HCT116 (cell line): ENCODE data around the gene ADGRG7. TPM values are rescaled to one million over a fixed set of nuclear protein-coding genes. Genes with fewer than 3 reads are reported as not detected.

Experiments
- ATAC-seq: fragments of 200-7000 bp; cut with Tn5 transposase; 2 replicates; pipeline ENCODE4 v1.9.1; 2020; ENCODE audit warnings: mild to moderate bottlenecking, moderate library complexity
- BruUV-seq: library from RNA; stranded (reverse); fragments of 400-500 nt; replicated peaks from 2 replicates; lab custom pipeline; 2021; lab: Mats Ljungman, UMichigan
- CTCF ChIA-PET: fragments of 300-600 bp; sonication (Branson Sonifier 250); formaldehyde crosslinking; loops from one replicate; lab custom pipeline; 2021; ENCODE audit warnings: antibody characterized with exemption; lab: Charles Lee
- POLR2A ChIA-PET: fragments of 300-600, 350-600 bp; sonication (Branson Sonifier 250); formaldehyde crosslinking; loops from one replicate; lab custom pipeline; 2021; ENCODE audit warnings: antibody characterized with exemption; lab: Charles Lee
- RAD21 ChIA-PET, 2 experiments: fragments of 300-600 bp; sonication (Branson Sonifier 250); formaldehyde crosslinking; loops; one replicate each; lab custom pipeline; 2023; ENCODE audit warnings: low total read pairs in 2 of 2; ENCODE audit not compliant: uncharacterized antibody in 2 of 2, unreplicated experiment in 2 of 2, low non-redundant PET in 1 of 2; lab: Charles Lee
- DNase-seq: peaks from one replicate; pipeline ENCODE4 v3.0.0-alpha.2; 2010; ENCODE audit warnings: low read depth, low spot score
- H2AFZ ChIP-seq: fragments of 200-600 bp; shearing (Covaris generic), sonication (generic); 2 replicates; pipeline ENCODE4 v1.6.1; 2017; ENCODE audit warnings: low read depth, mixed run types, mixed read lengths, antibody characterized with exemption, low read length; ENCODE audit not compliant: poor library complexity, severe bottlenecking
- H3K27ac ChIP-seq: 2 replicates; pipeline ENCODE4 v1.5.1; 2012; ENCODE audit warnings: low read depth, low read length
- H3K27me3 ChIP-seq: fragments of 200-600 bp; sonication (generic); 2 replicates; pipeline ENCODE4 v1.6.1; 2016; ENCODE audit warnings: mixed run types, low read length, mixed read lengths; ENCODE audit not compliant: insufficient read depth
- H3K36me3 ChIP-seq, 2 experiments: fragments of 200-500 bp in 1 of 2; fragments of 200-600 bp in 1 of 2; sonication (Bioruptor generic) in 1 of 2; sonication (generic) in 1 of 2; 2 replicates each; pipeline versions ENCODE4 v1.5.1 to v1.6.1; 2014 to 2016; ENCODE audit warnings: low read length in 2 of 2, inconsistent platforms in 1 of 2, mixed read lengths in 1 of 2, mixed run types in 1 of 2; ENCODE audit not compliant: insufficient read depth in 2 of 2, control insufficient read depth in 1 of 2
- H3K4me1 ChIP-seq, 2 experiments: fragments of 200-600 bp in 1 of 2; sonication (generic) in 1 of 2; 2 replicates each; pipeline versions ENCODE4 v1.5.1 to v1.6.1; 2012 to 2017; ENCODE audit warnings: low read length in 2 of 2, inconsistent platforms in 1 of 2, mild to moderate bottlenecking in 1 of 2, mixed read lengths in 1 of 2, mixed run types in 1 of 2, moderate library complexity in 1 of 2; ENCODE audit not compliant: insufficient read depth in 2 of 2, control insufficient read depth in 1 of 2
- H3K4me2 ChIP-seq: fragments of 200-600 bp; sonication (generic); 2 replicates; pipeline ENCODE4 v1.6.1; 2017; ENCODE audit warnings: mixed run types, low read length, mixed read lengths
- H3K4me3 ChIP-seq, 2 experiments: fragments of 200-600 bp in 1 of 2; sonication (generic) in 1 of 2; replicated peaks in 1 of 2; 2 replicates each; pipeline ENCODE4 v1.5.1; 2011 to 2016; ENCODE audit warnings: low read length in 2 of 2, control low read depth in 1 of 2, low read depth in 1 of 2, mild to moderate bottlenecking in 1 of 2, mixed read lengths in 1 of 2, mixed run types in 1 of 2
- H3K79me2 ChIP-seq: fragments of 200-600 bp; sonication (generic); 2 replicates; pipeline ENCODE4 v1.6.1; 2017; ENCODE audit warnings: mild to moderate bottlenecking, mixed run types, low read length, moderate library complexity, mixed read lengths; ENCODE audit not compliant: insufficient read depth
- H3K9ac ChIP-seq: fragments of 200-600 bp; sonication (generic); 2 replicates; pipeline ENCODE4 v1.6.1; 2016; ENCODE audit warnings: low read length, mixed read lengths
- H3K9me2 ChIP-seq: fragments of 200-600 bp; sonication (generic), shearing (Covaris generic); 2 replicates; pipeline ENCODE4 v1.6.1; 2017; ENCODE audit warnings: mixed run types, mild to moderate bottlenecking, moderate library complexity; ENCODE audit not compliant: insufficient read depth
- H3K9me3 ChIP-seq, 2 experiments: fragments of 200-500 bp in 1 of 2; fragments of 200-600 bp in 1 of 2; sonication (Bioruptor generic) in 1 of 2; sonication (generic) in 1 of 2; 2 replicates each; pipeline ENCODE4 v1.6.1; 2014 to 2017; ENCODE audit warnings: low read length in 2 of 2, mixed read lengths in 2 of 2, inconsistent platforms in 1 of 2, low read depth in 1 of 2, mild to moderate bottlenecking in 1 of 2, mixed run types in 1 of 2, moderate library complexity in 1 of 2; ENCODE audit not compliant: control insufficient read depth in 1 of 2, insufficient read depth in 1 of 2
- H4K20me1 ChIP-seq: fragments of 200-600 bp; sonication (generic), shearing (Covaris generic); 2 replicates; pipeline ENCODE4 v1.6.1; 2017; ENCODE audit warnings: mixed run types, mild to moderate bottlenecking, moderate library complexity; ENCODE audit not compliant: insufficient read depth
- CBX3 ChIP-seq: IDR thresholded peaks from 2 replicates; pipeline ENCODE4 v1.6.1; 2012; ENCODE audit warnings: low read depth
- CEBPB ChIP-seq: IDR thresholded peaks from 2 replicates; pipeline ENCODE4 v1.6.1; 2012; ENCODE audit warnings: low read depth
- EGR1 ChIP-seq: IDR thresholded peaks from 2 replicates; pipeline ENCODE4 v1.6.1; 2012; ENCODE audit warnings: low read depth
- ELF1 ChIP-seq: IDR thresholded peaks from 2 replicates; pipeline ENCODE4 v1.6.1; 2012; ENCODE audit warnings: low read depth, borderline replicate concordance
- EZH2phosphoT487 ChIP-seq: fragments of 200-600 bp; IDR thresholded peaks from 2 replicates; pipeline ENCODE4 v1.6.1; 2018; ENCODE audit warnings: antibody characterized with exemption, borderline replicate concordance
- FOSL1 ChIP-seq: IDR thresholded peaks from 2 replicates; pipeline ENCODE4 v1.6.1; 2012; ENCODE audit warnings: low read depth
- JUND ChIP-seq: IDR thresholded peaks from 2 replicates; pipeline ENCODE4 v1.6.1; 2012
- MAX ChIP-seq: IDR thresholded peaks from 2 replicates; pipeline ENCODE4 v1.6.1; 2012
- POLR2A ChIP-seq: IDR thresholded peaks from 2 replicates; pipeline ENCODE4 v1.7.0; 2011; ENCODE audit warnings: borderline replicate concordance; ENCODE audit not compliant: insufficient read depth, insufficient read length; ENCODE audit errors: extremely low read depth
- POLR2AphosphoS5 ChIP-seq: IDR thresholded peaks from 2 replicates; pipeline ENCODE4 v1.6.1; 2011; ENCODE audit warnings: mild to moderate bottlenecking, low read depth, low read length, moderate library complexity
- RAD21 ChIP-seq: IDR thresholded peaks from 2 replicates; pipeline ENCODE4 v1.6.1; 2012; ENCODE audit warnings: low read depth, mild to moderate bottlenecking
- SIN3A ChIP-seq: IDR thresholded peaks from 2 replicates; pipeline ENCODE4 v1.6.1; 2012; ENCODE audit warnings: low read depth
- TCF7L2 ChIP-seq: IDR thresholded peaks from 2 replicates; pipeline ENCODE4 v1.7.0; 2011; ENCODE audit warnings: borderline replicate concordance, inconsistent platforms; ENCODE audit not compliant: insufficient read depth, insufficient read length; ENCODE audit errors: extremely low read depth
- ZFX ChIP-seq: fragments of 450-650 bp; IDR thresholded peaks from 2 replicates; pipeline ENCODE4 v1.6.1; 2017
- intact Hi-C: fragments of 100-400 bp; cut with micrococcal nuclease; formaldehyde crosslinking; loops from 2 replicates; pipeline ENCODE4 v1.10.0; 2022
- total RNA-seq: library from RNA; stranded (reverse); gene quantifications from one replicate; pipeline ENCODE4 v1.2.1, GENCODE V29; 2021; ENCODE audit not compliant: unreplicated experiment
- TF ChIP-seq, protein P1 (sequence below), 3 experiments: fragments of 200-600 bp in 1 of 3; sonication (generic) in 1 of 3; IDR thresholded peaks in 2 of 3; conservative IDR thresholded peaks in 1 of 3; 2 replicates each; pipeline ENCODE4 v1.5.1; 2012 to 2017; ENCODE audit warnings: low read depth in 2 of 3, low read length in 2 of 3, antibody characterized with exemption in 1 of 3, borderline replicate concordance in 1 of 3, control low read depth in 1 of 3, mild to moderate bottlenecking in 1 of 3, mixed read lengths in 1 of 3, mixed run types in 1 of 3, moderate library complexity in 1 of 3; ENCODE audit not compliant: insufficient read depth in 1 of 3
- TF ChIP-seq, protein P2 (sequence below): IDR thresholded peaks from 2 replicates; pipeline ENCODE4 v1.6.1; 2011; ENCODE audit warnings: mild to moderate bottlenecking, low read length, moderate library complexity; ENCODE audit not compliant: insufficient replicate concordance; ENCODE audit errors: extremely low read depth

The ADGRG7 gene
- total RNA-seq, 1 experiment from 2014 or later = not detected

- no peak overlapping the region for H3K27ac ChIP-seq
- TF ChIP-seq RAD21 = no peak
- TF ChIP-seq POLR2A = no peak
- POLR2A ChIA-PET = no interaction called here
- no peaks in the 10 kb centered on the region for H3K9me3 ChIP-seq
- H3K9ac ChIP-seq = no peak overlapping the region
- CTCF ChIA-PET = no interaction called here
- H2AFZ ChIP-seq = no peak overlapping the region
- H3K9me2 ChIP-seq = no peaks in the 10 kb centered on the region
- no peaks in the 10 kb centered on the region for H3K27me3 ChIP-seq
- no peak overlapping the region for H3K4me3 ChIP-seq
- peaks cover 6 to 13% of the 10 kb centered on the region in 2 experiments; a peak in 3 of 4 replicates for H3K4me1 ChIP-seq
- RAD21 ChIA-PET = no interaction called here
- intact Hi-C loops = no loop called here
- no peak for ATAC-seq
- no peak for DNase-seq
- H3K79me2 ChIP-seq = no peaks in the 10 kb centered on the region
- no peaks in the 10 kb centered on the region for H4K20me1 ChIP-seq
- H3K36me3 ChIP-seq = no peaks in the 10 kb centered on the region
- H3K4me2 ChIP-seq = no peak overlapping the region
- no TSS peak for BruUV-seq
These were observed 37.8 kb downstream of the ADGRG7 start for GRCh38 chr3:100647171-100647570.

- no peaks in the 10 kb centered on the region for H4K20me1 ChIP-seq
- RAD21 ChIA-PET = no interaction called here
- H2AFZ ChIP-seq = no peak overlapping the region
- no peaks in the 10 kb centered on the region for H3K36me3 ChIP-seq
- CTCF ChIA-PET = no interaction called here
- no peak for TF ChIP-seq JUND
- no peak for TF ChIP-seq ZFX
- no peak for TF ChIP-seq MAX
- no peak for TF ChIP-seq TCF7L2
- TF ChIP-seq EZH2phosphoT487 = no peak
- TF ChIP-seq FOSL1 = no peak
- TF ChIP-seq SIN3A = no peak
- TF ChIP-seq ELF1 = no peak
- no peak for TF ChIP-seq POLR2AphosphoS5
- TF ChIP-seq EGR1 = no peak
- TF ChIP-seq, protein P1, sequence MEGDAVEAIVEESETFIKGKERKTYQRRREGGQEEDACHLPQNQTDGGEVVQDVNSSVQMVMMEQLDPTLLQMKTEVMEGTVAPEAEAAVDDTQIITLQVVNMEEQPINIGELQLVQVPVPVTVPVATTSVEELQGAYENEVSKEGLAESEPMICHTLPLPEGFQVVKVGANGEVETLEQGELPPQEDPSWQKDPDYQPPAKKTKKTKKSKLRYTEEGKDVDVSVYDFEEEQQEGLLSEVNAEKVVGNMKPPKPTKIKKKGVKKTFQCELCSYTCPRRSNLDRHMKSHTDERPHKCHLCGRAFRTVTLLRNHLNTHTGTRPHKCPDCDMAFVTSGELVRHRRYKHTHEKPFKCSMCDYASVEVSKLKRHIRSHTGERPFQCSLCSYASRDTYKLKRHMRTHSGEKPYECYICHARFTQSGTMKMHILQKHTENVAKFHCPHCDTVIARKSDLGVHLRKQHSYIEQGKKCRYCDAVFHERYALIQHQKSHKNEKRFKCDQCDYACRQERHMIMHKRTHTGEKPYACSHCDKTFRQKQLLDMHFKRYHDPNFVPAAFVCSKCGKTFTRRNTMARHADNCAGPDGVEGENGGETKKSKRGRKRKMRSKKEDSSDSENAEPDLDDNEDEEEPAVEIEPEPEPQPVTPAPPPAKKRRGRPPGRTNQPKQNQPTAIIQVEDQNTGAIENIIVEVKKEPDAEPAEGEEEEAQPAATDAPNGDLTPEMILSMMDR (IDR thresholded peaks at IDR 0.05 in 2 of 3, conservative IDR thresholded peaks at IDR 0.05 in 1 of 3; ENCODE audit: borderline replicate concordance in 1 of 3, insufficient read depth in 1 of 3, low read depth in 2 of 3, low read length in 2 of 3) = no peak
- TF ChIP-seq, protein P2, sequence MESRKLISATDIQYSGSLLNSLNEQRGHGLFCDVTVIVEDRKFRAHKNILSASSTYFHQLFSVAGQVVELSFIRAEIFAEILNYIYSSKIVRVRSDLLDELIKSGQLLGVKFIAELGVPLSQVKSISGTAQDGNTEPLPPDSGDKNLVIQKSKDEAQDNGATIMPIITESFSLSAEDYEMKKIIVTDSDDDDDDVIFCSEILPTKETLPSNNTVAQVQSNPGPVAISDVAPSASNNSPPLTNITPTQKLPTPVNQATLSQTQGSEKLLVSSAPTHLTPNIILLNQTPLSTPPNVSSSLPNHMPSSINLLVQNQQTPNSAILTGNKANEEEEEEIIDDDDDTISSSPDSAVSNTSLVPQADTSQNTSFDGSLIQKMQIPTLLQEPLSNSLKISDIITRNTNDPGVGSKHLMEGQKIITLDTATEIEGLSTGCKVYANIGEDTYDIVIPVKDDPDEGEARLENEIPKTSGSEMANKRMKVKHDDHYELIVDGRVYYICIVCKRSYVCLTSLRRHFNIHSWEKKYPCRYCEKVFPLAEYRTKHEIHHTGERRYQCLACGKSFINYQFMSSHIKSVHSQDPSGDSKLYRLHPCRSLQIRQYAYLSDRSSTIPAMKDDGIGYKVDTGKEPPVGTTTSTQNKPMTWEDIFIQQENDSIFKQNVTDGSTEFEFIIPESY = no peak
- no peak for TF ChIP-seq CBX3
- no peak for TF ChIP-seq CEBPB
- no peak for TF ChIP-seq RAD21
- POLR2A ChIA-PET = interaction anchor here (0.6 kb wide), 1 partner anchor 11 kb away, joined by 3 read pairs; no protein-coding TSS in a partner anchor
- DNase-seq (no peak), ATAC-seq (no peak)
- BruUV-seq = no TSS peak
- intact Hi-C loops = no loop called here
- H3K4me1 ChIP-seq = peaks cover 6 to 13% of the 10 kb centered on the region in 2 experiments; a peak in 3 of 4 replicates
- no peak overlapping the region for H3K4me2 ChIP-seq
- no peak overlapping the region for H3K4me3 ChIP-seq
- no peaks in the 10 kb centered on the region for H3K79me2 ChIP-seq
- H3K9me3 ChIP-seq = no peaks in the 10 kb centered on the region
- no peaks in the 10 kb centered on the region for H3K27me3 ChIP-seq
- no peak overlapping the region for H3K9ac ChIP-seq
- no peaks in the 10 kb centered on the region for H3K9me2 ChIP-seq
- H3K27ac ChIP-seq = no peak overlapping the region
These were observed 38.3 kb downstream of the ADGRG7 start for GRCh38 chr3:100647657-100648056.
